ENCODE results near the gene SPIN1.

DNA sequence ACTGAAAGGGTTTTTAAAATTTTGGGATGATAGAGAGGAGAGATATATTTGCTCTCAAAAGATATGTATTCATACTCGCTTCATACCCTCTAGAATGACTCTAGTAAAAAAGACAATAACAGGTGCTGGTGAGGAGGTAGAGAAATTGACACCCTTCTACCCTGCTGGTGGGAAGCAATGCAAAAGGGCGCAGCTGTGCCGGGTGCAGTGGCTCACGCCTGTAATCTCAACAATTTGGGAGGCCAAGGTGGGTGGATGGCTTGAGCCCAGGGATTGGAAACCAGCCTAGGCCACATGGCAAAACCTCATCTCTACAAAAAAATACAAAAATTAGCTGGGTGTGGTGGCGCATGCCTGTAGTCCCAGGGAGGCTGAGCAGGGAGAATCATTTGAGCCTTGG is 112.8 kb downstream of the SPIN1 start:
- TF ChIP-seq, protein P1, sequence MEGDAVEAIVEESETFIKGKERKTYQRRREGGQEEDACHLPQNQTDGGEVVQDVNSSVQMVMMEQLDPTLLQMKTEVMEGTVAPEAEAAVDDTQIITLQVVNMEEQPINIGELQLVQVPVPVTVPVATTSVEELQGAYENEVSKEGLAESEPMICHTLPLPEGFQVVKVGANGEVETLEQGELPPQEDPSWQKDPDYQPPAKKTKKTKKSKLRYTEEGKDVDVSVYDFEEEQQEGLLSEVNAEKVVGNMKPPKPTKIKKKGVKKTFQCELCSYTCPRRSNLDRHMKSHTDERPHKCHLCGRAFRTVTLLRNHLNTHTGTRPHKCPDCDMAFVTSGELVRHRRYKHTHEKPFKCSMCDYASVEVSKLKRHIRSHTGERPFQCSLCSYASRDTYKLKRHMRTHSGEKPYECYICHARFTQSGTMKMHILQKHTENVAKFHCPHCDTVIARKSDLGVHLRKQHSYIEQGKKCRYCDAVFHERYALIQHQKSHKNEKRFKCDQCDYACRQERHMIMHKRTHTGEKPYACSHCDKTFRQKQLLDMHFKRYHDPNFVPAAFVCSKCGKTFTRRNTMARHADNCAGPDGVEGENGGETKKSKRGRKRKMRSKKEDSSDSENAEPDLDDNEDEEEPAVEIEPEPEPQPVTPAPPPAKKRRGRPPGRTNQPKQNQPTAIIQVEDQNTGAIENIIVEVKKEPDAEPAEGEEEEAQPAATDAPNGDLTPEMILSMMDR (IDR thresholded peaks at IDR 0.05): no peak
- no peak for TF ChIP-seq POLR2A (IDR thresholded peaks at IDR 0.05)
